ENCODE results near the gene LYSMD4.

LYSMD4 gene

GRCh38 chr15:99731336-99732123 is 1.7 kb downstream of the LYSMD4 start:
- no peak for DNase-seq (ENCODE audit: low read depth in 2 of 2)

DNA sequence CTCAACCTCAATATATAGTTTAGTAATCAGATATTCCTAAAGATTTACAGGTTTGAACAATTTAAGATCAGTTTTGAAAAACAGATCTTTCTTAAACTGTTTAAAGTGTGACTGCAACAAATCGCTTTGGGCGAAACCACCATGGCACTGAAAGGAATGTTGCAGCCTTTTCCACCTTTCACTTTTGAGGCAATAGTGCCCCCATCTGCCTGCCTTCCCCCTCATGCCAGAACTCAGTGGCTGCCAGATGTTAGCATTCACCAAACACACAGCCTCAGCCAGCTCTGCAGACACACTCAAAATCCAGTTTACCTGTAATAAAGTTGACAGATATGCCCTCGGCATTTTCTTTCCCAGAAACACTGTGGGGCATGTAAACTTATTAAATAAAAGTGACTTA is 3.3 kb downstream of the LYSMD4 start:
- DNase-seq (ENCODE audit: low read depth in 2 of 2) = no peak

- no peak for DNase-seq (ENCODE audit: low read depth in 2 of 2)
Measured at GRCh38 chr15:99729327-99729726, 3.9 kb downstream of the LYSMD4 start.

- no peak for DNase-seq (ENCODE audit: low read depth in 2 of 2)
Measured at GRCh38 chr15:99728916-99729315, 4.3 kb downstream of the LYSMD4 start.

DNA sequence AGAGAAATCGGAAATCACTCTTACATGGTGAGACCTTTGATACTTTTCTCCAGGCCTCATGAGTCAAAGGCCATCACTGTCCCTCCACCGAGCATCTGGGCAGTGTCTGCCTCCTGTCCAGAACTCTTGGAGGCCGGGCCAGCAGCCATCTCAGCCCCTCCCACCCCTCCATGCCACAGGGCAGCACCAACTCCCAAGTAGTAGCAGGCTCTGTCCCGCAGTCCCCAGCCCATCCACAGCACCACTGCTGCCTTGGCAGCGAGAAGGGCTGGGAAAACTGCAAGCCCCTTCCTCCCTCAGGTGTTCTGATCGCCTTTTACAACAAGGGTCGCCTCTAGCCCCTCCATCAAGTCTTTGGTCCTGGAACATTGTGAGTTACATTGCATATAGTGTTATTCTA is 5.5 kb downstream of the LYSMD4 start:
- DNase-seq (ENCODE audit: low read depth in 2 of 2) = no peak

DNA sequence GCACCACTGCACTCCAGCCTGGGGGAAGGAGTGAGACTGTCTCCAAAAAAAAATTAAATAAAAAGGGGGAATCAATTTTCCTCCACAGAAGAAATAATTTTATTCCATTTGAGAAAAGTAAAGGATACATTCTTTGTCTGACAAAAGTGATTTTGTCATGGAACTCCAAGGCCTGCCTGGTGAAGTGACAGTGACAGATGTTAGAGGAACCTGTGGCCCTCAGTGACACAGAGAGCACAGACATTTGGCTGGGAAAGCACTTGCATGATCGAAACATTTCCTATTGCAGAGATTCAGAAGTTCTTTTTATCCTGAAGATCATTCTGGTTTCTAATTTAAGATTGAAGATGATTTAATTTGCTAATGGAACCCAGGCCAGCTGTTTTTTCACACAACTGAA is 5.9 kb downstream of the LYSMD4 start:
- DNase-seq (ENCODE audit: low read depth in 2 of 2) = no peak

DNA sequence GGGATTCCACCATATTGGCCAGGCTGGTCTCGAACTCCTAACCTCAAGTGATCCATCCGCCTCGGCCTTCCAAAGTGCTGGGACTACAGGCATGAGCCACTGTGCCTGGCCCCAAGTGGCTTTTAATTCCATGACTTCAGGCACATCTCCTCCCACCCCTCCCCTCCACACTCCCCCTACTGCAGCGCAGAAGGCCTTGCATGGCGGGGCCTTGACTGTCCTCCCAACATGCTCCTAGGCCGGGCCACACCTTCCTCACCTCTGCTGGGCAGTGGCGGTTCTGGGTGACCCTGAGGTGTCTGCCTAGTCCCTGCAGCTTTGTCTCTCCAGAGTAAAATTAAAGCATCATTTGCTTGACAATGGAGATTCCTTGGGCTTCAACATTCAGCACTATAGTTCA is 6.9 kb downstream of the LYSMD4 start:
- DNase-seq (ENCODE audit: low read depth in 2 of 2) = no peak

DNA sequence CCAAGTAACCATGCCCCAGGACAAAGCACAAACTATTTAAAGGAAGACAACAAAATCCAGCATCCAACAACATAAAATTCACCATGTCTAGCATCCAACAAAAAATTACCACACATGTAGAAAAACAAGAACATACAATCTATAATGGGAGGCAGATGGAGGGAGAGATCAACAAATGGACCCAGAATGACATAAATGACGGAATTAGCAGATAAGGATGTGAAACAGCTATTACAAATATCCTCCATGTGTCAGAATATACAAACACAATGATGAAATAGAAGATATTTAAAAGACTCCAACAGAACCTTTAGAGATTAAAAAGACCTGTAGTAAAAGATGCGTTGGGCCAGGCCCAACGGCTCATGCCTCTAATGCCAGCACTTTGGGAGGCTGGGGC is 10.8 kb downstream of the LYSMD4 start:
- no peak for DNase-seq (ENCODE audit: low read depth in 2 of 2)

- no peak for DNase-seq (ENCODE audit: low read depth in 2 of 2)
Measured at GRCh38 chr15:99721896-99722295, 11.3 kb downstream of the LYSMD4 start.

- DNase-seq (ENCODE audit: low read depth in 2 of 2) = no peak
Measured at GRCh38 chr15:99721104-99721778, 12.0 kb downstream of the LYSMD4 start.

DNA sequence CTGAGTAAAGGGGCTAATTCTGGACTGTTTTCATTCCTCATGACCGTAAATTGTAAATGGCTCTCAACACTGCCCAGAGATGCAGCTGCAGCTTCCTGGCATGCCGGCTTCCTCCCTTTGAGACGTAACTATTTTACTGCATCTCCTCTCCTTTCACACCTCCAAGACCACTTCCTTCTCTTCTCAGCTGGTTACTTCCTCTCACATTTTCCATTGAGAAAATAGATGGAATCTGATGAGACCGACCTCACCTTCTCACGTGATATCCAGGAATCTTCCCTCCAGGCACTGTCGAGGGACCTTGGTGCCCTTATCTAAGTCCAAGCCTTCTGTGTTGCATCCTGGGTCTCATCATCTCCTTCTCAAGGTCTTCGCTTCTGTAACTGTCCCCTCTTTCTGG is 12.7 kb downstream of the LYSMD4 start:
- DNase-seq (ENCODE audit: low read depth in 2 of 2) = no peak

DNA sequence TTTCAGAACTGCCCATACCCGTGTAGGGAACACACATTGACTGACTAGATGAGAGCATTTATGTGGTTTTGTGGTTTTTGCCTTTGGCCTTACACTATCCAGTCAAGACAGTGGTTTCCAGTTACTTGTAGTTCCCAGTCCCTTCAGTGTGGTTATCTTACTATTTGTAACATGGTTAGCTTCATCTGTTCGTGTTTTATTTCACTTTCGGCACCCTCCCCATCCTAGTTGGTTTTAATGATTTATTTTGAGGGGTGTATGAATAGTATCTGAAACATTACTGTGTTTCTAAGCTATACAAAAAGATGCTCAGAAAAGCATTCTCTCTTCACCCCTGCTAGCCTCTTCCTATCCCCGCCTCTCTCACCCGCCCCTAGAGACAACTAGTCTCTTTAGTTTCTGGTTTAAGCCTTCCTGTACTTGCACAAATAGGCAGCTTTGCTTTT is 14.1 kb downstream of the LYSMD4 start:
- DNase-seq (ENCODE audit: low read depth in 2 of 2) = no peak

GRCh38 chr15:99718421-99718820 is 14.8 kb downstream of the LYSMD4 start:
- no peak for DNase-seq (ENCODE audit: low read depth in 2 of 2)

GRCh38 chr15:99717161-99718009 is 15.9 kb downstream of the LYSMD4 start:
- no peak for DNase-seq (ENCODE audit: low read depth in 2 of 2)

GRCh38 chr15:99716540-99717095 is 16.6 kb downstream of the LYSMD4 start:
- no peak for DNase-seq (ENCODE audit: low read depth in 2 of 2)

- no peak for DNase-seq (ENCODE audit: low read depth in 2 of 2)
Measured at GRCh38 chr15:99712415-99712814, 20.8 kb downstream of the LYSMD4 start.

DNA sequence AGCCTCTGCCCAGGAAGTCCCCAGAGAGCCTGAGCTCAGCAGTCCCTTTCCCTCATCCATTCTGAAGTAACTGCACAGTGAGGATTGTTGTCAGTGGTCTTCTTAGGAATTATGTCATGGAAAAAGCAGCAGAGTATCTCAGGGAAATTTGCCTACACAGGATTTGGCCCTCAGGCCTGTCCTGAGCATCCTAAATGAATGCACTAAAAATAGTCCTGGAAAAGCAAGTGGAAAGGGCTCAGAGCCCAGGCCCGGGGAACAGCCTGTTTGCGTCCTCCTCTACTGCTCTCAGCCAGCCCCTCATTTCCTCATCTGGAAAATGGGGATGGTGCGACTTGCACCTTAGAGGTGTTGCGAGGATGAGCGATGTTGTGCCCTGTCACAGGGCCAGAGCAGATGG is 21.6 kb downstream of the LYSMD4 start:
- DNase-seq (ENCODE audit: low read depth in 2 of 2) = no peak

GRCh38 chr15:99709243-99709986 is 23.8 kb downstream of the LYSMD4 start:
- DNase-seq (ENCODE audit: low read depth in 2 of 2) = no peak

DNA sequence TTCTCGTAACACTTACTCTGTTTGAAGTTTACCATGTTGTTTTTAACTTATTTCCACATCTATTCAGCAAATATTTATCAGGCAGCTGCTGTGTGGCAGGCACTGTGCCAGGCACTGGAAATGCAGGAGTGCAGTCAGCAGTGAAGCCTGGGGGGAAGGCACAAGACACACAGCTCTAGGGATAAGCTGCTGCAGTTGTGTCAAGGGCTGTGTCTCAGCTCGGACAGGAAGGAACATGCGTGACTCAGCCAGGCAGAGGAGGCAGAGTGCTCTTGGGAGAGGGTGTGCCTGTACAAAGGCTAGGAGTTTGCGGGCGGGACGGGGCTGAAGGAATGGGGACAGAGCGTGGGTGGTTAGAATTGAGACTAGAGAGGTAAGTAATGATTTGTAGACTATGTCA is 24.7 kb downstream of the LYSMD4 start:
- DNase-seq (ENCODE audit: low read depth in 2 of 2) = no peak

- no peak for DNase-seq (ENCODE audit: low read depth in 2 of 2)
Measured at GRCh38 chr15:99707473-99708270, 25.6 kb downstream of the LYSMD4 start.

Data from activated CD8-positive, alpha-beta memory T cell treated with anti-CD3 and anti-CD28 coated beads for 4 hours (primary cell).